GM19238 (cell line): ENCODE data around the gene CDCP1.
"Not testable (repeated sequence)": the region's sequence is repeated elsewhere in the genome, so short reads cannot be mapped to it uniquely, and the experiment has no call there.

ENCODE experiments used
- DNase-seq: peaks from one replicate; pipeline ENCODE4 v3.0.0; 2011; ENCODE audit warnings: low spot score; ENCODE audit not compliant: insufficient read length

Gene CDCP1

GRCh38 chr3:45170096-45170495, 23.9 kb upstream of the CDCP1 start:
- DNase-seq = no peak

GRCh38 chr3:45169125-45169904, 23.1 kb upstream of the CDCP1 start:
- DNase-seq = no peak

GRCh38 chr3:45168451-45168850, 22.3 kb upstream of the CDCP1 start:
- no peak for DNase-seq

GRCh38 chr3:45167011-45167911, 21.1 kb upstream of the CDCP1 start:
- DNase-seq = no peak

DNA sequence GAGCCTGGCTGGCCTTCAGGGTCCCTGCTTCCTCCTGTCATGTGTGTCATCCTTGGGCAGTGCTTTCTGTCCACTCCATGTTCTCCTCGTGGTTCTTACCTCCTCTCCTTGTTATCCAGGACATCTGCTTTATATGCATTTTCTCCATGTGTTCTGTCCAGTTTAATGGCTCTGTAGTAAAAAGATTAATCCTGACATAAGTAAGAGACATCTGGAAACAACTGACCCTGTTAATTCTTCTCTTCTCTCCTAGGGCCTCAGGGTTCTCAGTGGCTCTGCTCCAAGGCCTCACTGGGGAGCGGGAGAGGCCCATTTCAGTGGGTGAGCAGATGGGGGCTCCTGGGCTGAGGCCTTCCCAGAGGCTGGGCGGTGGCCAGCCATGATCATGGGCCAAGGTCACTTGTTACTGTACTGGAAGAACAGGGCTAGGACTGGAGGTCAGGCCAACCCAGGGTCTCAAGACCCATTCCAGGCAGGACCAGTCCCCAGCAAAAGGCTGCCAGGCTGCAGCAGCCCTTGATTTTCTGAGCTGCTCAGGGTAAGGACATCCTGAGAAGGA, 20.2 kb upstream of the CDCP1 start:
- DNase-seq = no peak

GRCh38 chr3:45165497-45166283, 19.5 kb upstream of the CDCP1 start:
- no peak for DNase-seq

- no peak for DNase-seq
These were observed 17.9 kb upstream of the CDCP1 start for GRCh38 chr3:45164056-45164455.

DNA sequence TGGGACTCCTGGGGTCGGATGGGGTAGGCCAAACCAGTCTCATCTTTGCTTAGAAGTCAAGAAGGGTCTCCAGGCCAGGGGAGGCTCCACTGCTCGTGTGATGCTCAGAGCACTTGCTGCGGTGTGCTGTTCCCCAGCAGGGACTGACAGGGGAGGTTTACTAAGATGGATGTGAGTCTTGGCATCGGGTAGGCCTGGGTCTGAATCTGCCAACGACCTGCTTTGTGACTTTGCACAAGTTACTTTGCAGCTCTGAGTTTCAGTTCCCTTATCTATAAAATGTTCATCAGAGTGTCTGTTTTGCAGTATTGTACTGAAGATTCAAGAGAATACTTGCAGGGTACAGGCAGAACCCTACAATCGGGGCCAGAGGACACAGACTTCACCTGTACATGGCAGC, 17.3 kb upstream of the CDCP1 start:
- no peak for DNase-seq

GRCh38 chr3:45154641-45155147, 8.5 kb upstream of the CDCP1 start:
- DNase-seq = no peak

GRCh38 chr3:45153658-45154437, 7.7 kb upstream of the CDCP1 start:
- DNase-seq = no peak

GRCh38 chr3:45152307-45152706, 6.1 kb upstream of the CDCP1 start:
- no peak for DNase-seq

DNA sequence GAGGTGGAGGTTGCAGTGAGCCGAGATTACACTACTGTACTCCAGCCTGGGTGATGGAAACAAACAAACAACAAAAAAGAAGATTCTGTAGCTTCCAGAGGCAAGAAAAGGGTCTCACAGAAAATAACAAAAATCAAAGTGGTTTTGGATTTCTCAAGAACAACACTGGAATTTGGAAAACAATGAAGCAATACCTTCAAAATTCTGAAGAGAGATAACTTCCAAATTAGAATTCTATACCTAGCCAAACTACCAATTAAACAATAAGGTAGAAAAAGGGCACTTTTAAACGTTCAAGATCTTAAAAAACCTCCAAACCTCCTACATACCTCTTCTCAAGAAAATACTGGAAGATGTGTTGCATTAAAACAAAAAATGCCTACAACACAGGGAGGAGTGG, 4.9 kb upstream of the CDCP1 start:
- DNase-seq = no peak

GRCh38 chr3:45148921-45149320, 2.7 kb upstream of the CDCP1 start:
- no peak for DNase-seq

GRCh38 chr3:45145223-45145622, 955 bp downstream of the CDCP1 start:
- no peak for DNase-seq

GRCh38 chr3:45143673-45144671, 2.2 kb downstream of the CDCP1 start:
- no peak for DNase-seq

DNA sequence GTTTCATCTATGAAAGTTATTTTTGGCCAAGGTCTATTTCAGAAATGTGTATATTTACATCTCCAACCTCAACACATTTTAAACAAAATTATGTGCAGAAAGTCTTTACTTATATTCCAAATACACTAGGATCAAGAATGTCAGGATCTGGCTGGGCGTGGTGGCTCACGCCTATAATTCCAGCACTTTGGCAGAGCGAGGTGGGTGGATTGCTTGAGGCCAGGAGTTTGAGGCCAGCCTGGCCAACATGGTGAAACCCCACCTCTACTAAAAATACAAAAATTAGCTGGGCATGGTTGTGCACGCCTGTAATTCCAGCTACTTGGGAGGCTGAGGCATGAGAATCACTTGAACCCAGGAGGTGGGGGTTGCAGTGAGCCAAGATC, 5.4 kb downstream of the CDCP1 start:
- DNase-seq = not testable (repeated sequence)

DNA sequence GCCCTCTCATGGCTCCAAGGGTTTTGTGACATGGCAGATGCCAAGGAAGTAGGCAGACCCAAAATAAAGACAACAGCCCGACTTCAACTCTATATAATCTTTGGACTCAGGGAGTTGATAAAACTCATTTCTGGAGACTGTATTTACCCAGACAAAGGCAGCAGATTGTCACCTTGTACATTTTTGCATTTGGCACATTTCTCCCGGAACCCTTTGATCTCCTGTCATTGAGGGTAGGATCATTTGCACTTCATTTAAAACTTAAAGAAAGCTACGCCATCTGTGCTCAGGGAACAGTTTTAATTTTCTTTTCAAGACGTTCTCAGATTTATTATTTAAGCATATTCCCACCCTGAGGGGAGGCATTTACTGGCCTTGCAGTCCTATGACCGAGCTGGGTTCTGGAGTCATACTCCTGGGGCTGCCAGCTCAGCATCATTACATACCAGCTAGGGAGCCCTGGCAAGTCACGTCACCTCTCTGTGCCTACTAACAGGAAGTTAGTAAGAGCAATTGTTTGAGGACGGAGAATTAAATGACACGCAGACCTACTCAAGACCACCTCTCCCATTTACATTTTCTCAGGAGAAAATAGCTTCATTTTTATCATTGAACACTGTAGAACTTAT, 5.9 kb downstream of the CDCP1 start:
- no peak for DNase-seq

GRCh38 chr3:45139372-45140140, 6.6 kb downstream of the CDCP1 start:
- DNase-seq = no peak
